ENCODE measurements around the gene SLC4A5.

DNA sequence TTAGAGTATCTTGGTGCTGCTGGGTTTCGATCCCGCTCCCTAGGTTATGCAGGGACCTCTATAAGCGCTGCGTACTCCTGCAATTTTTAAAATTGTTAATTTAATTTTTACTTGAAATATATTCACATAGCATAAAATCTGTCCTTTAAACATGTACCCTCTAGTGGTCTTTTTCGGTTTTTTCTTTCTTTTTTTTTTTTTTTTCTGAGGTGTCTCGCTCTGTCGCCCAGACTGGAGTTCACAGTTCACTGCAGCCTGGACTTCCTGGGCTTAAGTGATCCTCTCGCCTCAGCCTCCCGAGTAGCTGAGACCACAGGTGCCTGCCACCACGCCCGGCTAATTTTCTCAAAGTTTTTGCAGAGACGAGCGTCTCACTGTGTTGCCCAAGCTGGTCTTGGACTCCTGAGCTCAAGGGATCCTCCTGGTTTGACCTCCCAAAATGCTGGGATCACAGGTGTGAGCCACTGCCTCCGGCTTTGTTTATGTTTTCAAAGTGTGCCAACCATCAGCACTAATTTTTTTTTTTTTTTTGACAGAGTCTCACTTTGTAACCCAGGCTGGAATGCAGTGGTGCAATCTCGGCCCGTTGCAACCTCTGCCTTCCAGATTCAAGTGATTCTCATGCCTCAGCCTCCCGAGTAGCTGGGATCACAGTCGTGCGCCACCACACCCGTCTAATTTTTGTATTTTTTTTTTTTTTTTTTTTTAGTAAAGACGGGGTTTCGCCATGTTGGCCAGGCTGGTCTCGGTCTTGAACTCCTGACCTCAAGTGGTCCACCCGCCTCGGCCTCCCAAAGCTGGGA lies 164.0 kb downstream of the SLC4A5 start:
- no peak for TF ChIP-seq EZH2 (IDR thresholded peaks at IDR 0.05; ENCODE audit: low read depth)
- TF ChIP-seq, protein P1, sequence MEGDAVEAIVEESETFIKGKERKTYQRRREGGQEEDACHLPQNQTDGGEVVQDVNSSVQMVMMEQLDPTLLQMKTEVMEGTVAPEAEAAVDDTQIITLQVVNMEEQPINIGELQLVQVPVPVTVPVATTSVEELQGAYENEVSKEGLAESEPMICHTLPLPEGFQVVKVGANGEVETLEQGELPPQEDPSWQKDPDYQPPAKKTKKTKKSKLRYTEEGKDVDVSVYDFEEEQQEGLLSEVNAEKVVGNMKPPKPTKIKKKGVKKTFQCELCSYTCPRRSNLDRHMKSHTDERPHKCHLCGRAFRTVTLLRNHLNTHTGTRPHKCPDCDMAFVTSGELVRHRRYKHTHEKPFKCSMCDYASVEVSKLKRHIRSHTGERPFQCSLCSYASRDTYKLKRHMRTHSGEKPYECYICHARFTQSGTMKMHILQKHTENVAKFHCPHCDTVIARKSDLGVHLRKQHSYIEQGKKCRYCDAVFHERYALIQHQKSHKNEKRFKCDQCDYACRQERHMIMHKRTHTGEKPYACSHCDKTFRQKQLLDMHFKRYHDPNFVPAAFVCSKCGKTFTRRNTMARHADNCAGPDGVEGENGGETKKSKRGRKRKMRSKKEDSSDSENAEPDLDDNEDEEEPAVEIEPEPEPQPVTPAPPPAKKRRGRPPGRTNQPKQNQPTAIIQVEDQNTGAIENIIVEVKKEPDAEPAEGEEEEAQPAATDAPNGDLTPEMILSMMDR (conservative IDR thresholded peaks at IDR 0.05) = peak; percentile 57; the same call in 1 of the 2 replicates
